Measurements from ENCODE around the gene FBL.

FBL gene

GRCh38 chr19:39867952-39868351 lies 21.8 kb upstream of the FBL start:
- H3K36me3 ChIP-seq (ENCODE audit: low read depth), result no peaks in the 10 kb centered on the region
- no peak for TF ChIP-seq CTCF (IDR thresholded peaks at IDR 0.05; ENCODE audit: poor library complexity, severe bottlenecking)
- no peak overlapping the region for H3K4me3 ChIP-seq (ENCODE audit: severe bottlenecking)
- no peak for ATAC-seq (ENCODE audit: low read depth)
- H3K9me3 ChIP-seq (ENCODE audit: severe bottlenecking), result no peaks in the 10 kb centered on the region
- no peaks in the 10 kb centered on the region for H3K4me1 ChIP-seq (ENCODE audit: insufficient read depth, poor library complexity, severe bottlenecking)
- no peaks in the 10 kb centered on the region for H3K27me3 ChIP-seq (ENCODE audit: insufficient read depth, poor library complexity, severe bottlenecking)
- no peak for DNase-seq (ENCODE audit: low spot score)
- H3K27ac ChIP-seq (ENCODE audit: poor library complexity, severe bottlenecking), result no peak overlapping the region

- no peaks in the 10 kb centered on the region for H3K9me3 ChIP-seq (ENCODE audit: severe bottlenecking)
- no peak overlapping the region for H3K4me3 ChIP-seq (ENCODE audit: severe bottlenecking)
- H3K27me3 ChIP-seq (ENCODE audit: insufficient read depth, poor library complexity, severe bottlenecking), result no peaks in the 10 kb centered on the region
- H3K36me3 ChIP-seq (ENCODE audit: low read depth), result no peaks in the 10 kb centered on the region
- H3K4me1 ChIP-seq (ENCODE audit: insufficient read depth, poor library complexity, severe bottlenecking), result no peaks in the 10 kb centered on the region
- ATAC-seq (ENCODE audit: low read depth), result no peak
- no peak for TF ChIP-seq CTCF (IDR thresholded peaks at IDR 0.05; ENCODE audit: poor library complexity, severe bottlenecking)
- H3K27ac ChIP-seq (ENCODE audit: poor library complexity, severe bottlenecking), result no peak overlapping the region
- DNase-seq (ENCODE audit: low spot score), result no peak
These were observed 21.0 kb upstream of the FBL start for GRCh38 chr19:39867133-39867532.

- ATAC-seq (ENCODE audit: low read depth) (no peak), DNase-seq (ENCODE audit: low spot score) (no peak)
- Histone ChIP-seq H3K36me3 (ENCODE audit: low read depth) (no peaks in the 10 kb centered on the region), H3K4me3 (ENCODE audit: severe bottlenecking) (no peak overlapping the region), H3K27ac (ENCODE audit: poor library complexity, severe bottlenecking) (no peak overlapping the region), H3K4me1 (ENCODE audit: insufficient read depth, poor library complexity, severe bottlenecking) (no peaks in the 10 kb centered on the region), H3K9me3 (ENCODE audit: severe bottlenecking) (no peaks in the 10 kb centered on the region), H3K27me3 (ENCODE audit: insufficient read depth, poor library complexity, severe bottlenecking) (no peaks in the 10 kb centered on the region)
- no peak for TF ChIP-seq CTCF (IDR thresholded peaks at IDR 0.05; ENCODE audit: poor library complexity, severe bottlenecking)
These were observed 19.8 kb upstream of the FBL start for GRCh38 chr19:39865953-39866352.

- ATAC-seq (ENCODE audit: low read depth), result no peak
- Histone ChIP-seq H3K27ac (ENCODE audit: poor library complexity, severe bottlenecking) (no peak overlapping the region), H3K4me3 (ENCODE audit: severe bottlenecking) (no peak overlapping the region), H3K36me3 (ENCODE audit: low read depth) (no peaks in the 10 kb centered on the region), H3K9me3 (ENCODE audit: severe bottlenecking) (no peaks in the 10 kb centered on the region), H3K27me3 (ENCODE audit: insufficient read depth, poor library complexity, severe bottlenecking) (no peaks in the 10 kb centered on the region), H3K4me1 (ENCODE audit: insufficient read depth, poor library complexity, severe bottlenecking) (no peaks in the 10 kb centered on the region)
- TF ChIP-seq CTCF (IDR thresholded peaks at IDR 0.05; ENCODE audit: poor library complexity, severe bottlenecking), result no peak
- no peak for DNase-seq (ENCODE audit: low spot score)
These were observed 19.0 kb upstream of the FBL start for GRCh38 chr19:39865186-39865585.

- Histone ChIP-seq H3K4me1 (ENCODE audit: insufficient read depth, poor library complexity, severe bottlenecking) (no peaks in the 10 kb centered on the region), H3K27me3 (ENCODE audit: insufficient read depth, poor library complexity, severe bottlenecking) (no peaks in the 10 kb centered on the region), H3K36me3 (ENCODE audit: low read depth) (no peaks in the 10 kb centered on the region), H3K27ac (ENCODE audit: poor library complexity, severe bottlenecking) (no peak overlapping the region), H3K4me3 (ENCODE audit: severe bottlenecking) (no peak overlapping the region), H3K9me3 (ENCODE audit: severe bottlenecking) (no peaks in the 10 kb centered on the region)
- DNase-seq (ENCODE audit: low spot score), result no peak
- TF ChIP-seq CTCF (IDR thresholded peaks at IDR 0.05; ENCODE audit: poor library complexity, severe bottlenecking), result no peak
- no peak for ATAC-seq (ENCODE audit: low read depth)
These were observed 17.9 kb upstream of the FBL start for GRCh38 chr19:39864118-39864517.
